Naive thymus-derived CD4-positive, alpha-beta T cell (primary cell): Measurements from ENCODE around the gene FBXO2. TPM values are rescaled to one million over a fixed set of nuclear protein-coding genes. Genes with fewer than 3 reads are reported as not detected.

Experiments used
- ATAC-seq: fragments of 150-1000 bp; cut with Tn5 transposase; 2 replicates; pipeline ENCODE4 v1.10.0; 2021; ENCODE audit warnings: mild to moderate bottlenecking, moderate library complexity
- CTCF ChIA-PET: fragments of 350-600 bp; sonication (Branson Sonifier 250); formaldehyde crosslinking; loops from one replicate; lab custom pipeline; 2021; ENCODE audit warnings: antibody characterized with exemption; lab: Charles Lee
- POLR2A ChIA-PET: fragments of 350-600 bp; sonication (Branson Sonifier 250); formaldehyde crosslinking; loops from one replicate; lab custom pipeline; 2021; ENCODE audit warnings: antibody characterized with exemption, inconsistent platforms; lab: Charles Lee
- DNase-seq, 9 donors: peaks; one replicate each; pipeline versions ENCODE4 v3.0.0 to v3.0.0-alpha.2; 2020 to 2022; ENCODE audit warnings: mixed read lengths in 1 of 9
- H3K27ac ChIP-seq: one replicate; pipeline ENCODE4 v1.7.0; 2013; ENCODE audit warnings: mild to moderate bottlenecking, low read depth, low read length, moderate library complexity
- H3K27me3 ChIP-seq, 2 donors: one replicate each; pipeline ENCODE4 v1.7.0; 2013; ENCODE audit warnings: low read length in 2 of 2, mild to moderate bottlenecking in 2 of 2, moderate library complexity in 2 of 2; ENCODE audit not compliant: control insufficient read depth in 2 of 2, insufficient read depth in 2 of 2
- H3K36me3 ChIP-seq, 3 experiments: 1 replicate in 2 of 3; 2 replicates in 1 of 3; pipeline ENCODE4 v1.7.0; 2013; ENCODE audit warnings: low read length in 3 of 3, mild to moderate bottlenecking in 3 of 3, moderate library complexity in 1 of 3; ENCODE audit not compliant: insufficient read depth in 3 of 3, control insufficient read depth in 2 of 3
- H3K4me1 ChIP-seq, 2 donors: one replicate each; pipeline ENCODE4 v1.7.0; 2013; ENCODE audit warnings: low read length in 2 of 2, mild to moderate bottlenecking in 2 of 2, moderate library complexity in 1 of 2; ENCODE audit not compliant: control insufficient read depth in 2 of 2, insufficient read depth in 2 of 2
- H3K4me3 ChIP-seq: 2 replicates; pipeline ENCODE4 v1.7.0; 2013; ENCODE audit warnings: mild to moderate bottlenecking, low read length
- H3K9me3 ChIP-seq, 3 experiments: 1 replicate in 2 of 3; 2 replicates in 1 of 3; pipeline ENCODE4 v1.7.0; 2013; ENCODE audit warnings: low read length in 3 of 3; ENCODE audit not compliant: control insufficient read depth in 2 of 3
- H3K27ac Mint-ChIP-seq, 9 donors: one replicate each; pipeline ENCODE4 v1.8.0; 2020 to 2022; ENCODE audit warnings: mixed read lengths in 9 of 9, mild to moderate bottlenecking in 8 of 9, moderate library complexity in 5 of 9, inconsistent platforms in 2 of 9
- H3K27me3 Mint-ChIP-seq, 5 donors: one replicate each; pipeline ENCODE4 v1.8.0; 2021 to 2022; ENCODE audit warnings: mixed read lengths in 5 of 5, mild to moderate bottlenecking in 1 of 5
- H3K36me3 Mint-ChIP-seq, 5 donors: one replicate each; pipeline ENCODE4 v1.8.0; 2020 to 2022; ENCODE audit warnings: mixed read lengths in 5 of 5, mild to moderate bottlenecking in 3 of 5, inconsistent platforms in 1 of 5
- H3K4me1 Mint-ChIP-seq, 7 donors: one replicate each; pipeline ENCODE4 v1.8.0; 2020 to 2022; ENCODE audit warnings: mixed read lengths in 7 of 7, mild to moderate bottlenecking in 3 of 7, inconsistent platforms in 1 of 7
- H3K4me3 Mint-ChIP-seq, 10 donors: one replicate each; pipeline ENCODE4 v1.8.0; 2020 to 2022; ENCODE audit warnings: mild to moderate bottlenecking in 10 of 10, mixed read lengths in 10 of 10, moderate library complexity in 6 of 10, inconsistent platforms in 2 of 10
- H3K9me3 Mint-ChIP-seq, 11 donors: one replicate each; pipeline ENCODE4 v1.8.0; 2020 to 2022; ENCODE audit warnings: mixed read lengths in 11 of 11, mild to moderate bottlenecking in 4 of 11, inconsistent platforms in 1 of 11, moderate library complexity in 1 of 11
- intact Hi-C, 2 donors: fragments of 100-400 bp; cut with micrococcal nuclease; formaldehyde crosslinking; loops; one replicate each; pipeline ENCODE4 v1.15.1; 2023
- polyA plus RNA-seq, 2 donors: library from polyadenylated mRNA; unstranded; fragments of 300-500 nt; fragmentation: Illumina TruSeq; gene quantifications; one replicate each; pipeline ENCODE4 v1.2.3, GENCODE V29; 2021
- total RNA-seq, 6 experiments: library from RNA in 5 of 6; stranded (reverse) in 5 of 6; gene quantifications; 1 replicate in 5 of 6; 2 replicates in 1 of 6; pipeline ENCODE4 v1.2.3 and lab custom pipeline; 2021 to 2026

The FBXO2 gene
- total and polyA plus RNA-seq, 7 experiments from 2014 or later, result 0.97 to 7.8 (median 3.8) TPM

GRCh38 chr1:11600836-11601235 lies 53.4 kb downstream of the FBXO2 start:
- DNase-seq (no peak), ATAC-seq (no peak)
- H3K27ac Mint-ChIP-seq, result no peak overlapping the region
- no peaks in the 10 kb centered on the region for H3K36me3 Mint-ChIP-seq
- H3K27ac ChIP-seq, result no peak overlapping the region
- H3K4me3 Mint-ChIP-seq, result no peak overlapping the region
- H3K9me3 ChIP-seq, result no peaks in the 10 kb centered on the region
- H3K4me1 ChIP-seq, result no peaks in the 10 kb centered on the region
- H3K27me3 Mint-ChIP-seq, result peaks cover 0 to 15% (median 4%) of the 10 kb centered on the region in 5 donors
- CTCF ChIA-PET, result interaction anchor here (0.6 kb wide), 1 partner anchor 442 kb away, joined by 3 read pairs; no protein-coding TSS in a partner anchor
- H3K4me1 Mint-ChIP-seq, result peaks cover 0 to 3% (median 0%) of the 10 kb centered on the region in 7 donors
- H3K4me3 ChIP-seq, result no peak overlapping the region
- H3K27me3 ChIP-seq, result no peaks in the 10 kb centered on the region
- H3K9me3 Mint-ChIP-seq, result peaks cover 0 to 3% (median 0%) of the 10 kb centered on the region in 11 donors
- no peaks in the 10 kb centered on the region for H3K36me3 ChIP-seq
- intact Hi-C loops, result no loop called here
- POLR2A ChIA-PET, result no interaction called here

- Mint-ChIP-seq H3K4me3 (no peak overlapping the region), H3K36me3 (no peaks in the 10 kb centered on the region), H3K27ac (no peak overlapping the region), H3K4me1 (peaks cover 0 to 3% (median 0%) of the 10 kb centered on the region in 7 donors), H3K27me3 (peaks cover 0 to 21% (median 8%) of the 10 kb centered on the region in 5 donors), H3K9me3 (peaks cover 0 to 2% (median 0%) of the 10 kb centered on the region in 11 donors)
- H3K4me1 ChIP-seq, result no peaks in the 10 kb centered on the region
- no peaks in the 10 kb centered on the region for H3K36me3 ChIP-seq
- ChIA-PET POLR2A (no interaction called here), CTCF (no interaction called here)
- no peaks in the 10 kb centered on the region for H3K27me3 ChIP-seq
- no peak overlapping the region for H3K4me3 ChIP-seq
- intact Hi-C loops, result no loop called here
- DNase-seq, result no peak
- no peak overlapping the region for H3K27ac ChIP-seq
- no peaks in the 10 kb centered on the region for H3K9me3 ChIP-seq
- no peak for ATAC-seq
These were observed 54.2 kb downstream of the FBXO2 start for GRCh38 chr1:11599891-11600576.

GRCh38 chr1:11598461-11598860 lies 55.8 kb downstream of the FBXO2 start:
- CTCF ChIA-PET, result no interaction called here
- H3K27me3 ChIP-seq, result no peaks in the 10 kb centered on the region
- H3K9me3 Mint-ChIP-seq, result peaks cover 0 to 2% (median 0%) of the 10 kb centered on the region in 11 donors

More at GRCh38 chr1:11598461-11598860, 55.8 kb downstream of the FBXO2 start:
- no peaks in the 10 kb centered on the region for H3K4me1 ChIP-seq
- Mint-ChIP-seq H3K27ac (no peak overlapping the region), H3K4me3 (no peak overlapping the region), H3K4me1 (peaks cover 0 to 3% (median 0%) of the 10 kb centered on the region in 7 donors), H3K36me3 (no peaks in the 10 kb centered on the region), H3K27me3 (peaks cover 6 to 24% (median 14%) of the 10 kb centered on the region in 5 donors)
- POLR2A ChIA-PET, result no interaction called here
- H3K4me3 ChIP-seq, result no peak overlapping the region
- H3K27ac ChIP-seq, result no peak overlapping the region
- no peak for DNase-seq
- H3K36me3 ChIP-seq, result no peaks in the 10 kb centered on the region
- no peaks in the 10 kb centered on the region for H3K9me3 ChIP-seq
- intact Hi-C loops, result no loop called here
- no peak for ATAC-seq

Other genes starting within 250 kb of the FBXO2 start
- under 1 TPM; 0.14 to 0.95 (median 0.24) TPM for gene DISP3, start 175.3 kb downstream of the FBXO2 start, total RNA-seq
- gene DISP3, start 175.3 kb downstream of the FBXO2 start, polyA plus RNA-seq, result under 1 TPM; 0.46 to 0.53 TPM
- gene FBXO44, start 448 bp upstream of the FBXO2 start, total RNA-seq, result 10 to 100 TPM; 35.2 to 67.1 (median 44.8) TPM
- 10 to 100 TPM; 11.3 to 14.3 TPM for gene FBXO44, start 448 bp upstream of the FBXO2 start, polyA plus RNA-seq
- 10 to 100 TPM in 1 of 5 experiments, 1 to 10 TPM in 4; 3.2 to 31.0 (median 4.1) TPM for gene FBXO6, start 9.8 kb upstream of the FBXO2 start, total RNA-seq
- gene FBXO6, start 9.8 kb upstream of the FBXO2 start, polyA plus RNA-seq, result 1 to 10 TPM; 7.8 to 8.9 TPM
- gene MAD2L2, start 26.7 kb upstream of the FBXO2 start, total RNA-seq, result 10 to 100 TPM; 17.1 to 53.3 (median 27.2) TPM
- 10 to 100 TPM; 38.0 to 53.0 TPM for gene MAD2L2, start 26.7 kb upstream of the FBXO2 start, polyA plus RNA-seq
- gene DRAXIN, start 37.3 kb upstream of the FBXO2 start, total RNA-seq, result 1 to 10 TPM in 1 of 5 experiments, under 1 TPM in 4; 0.07 to 1.6 (median 0.21) TPM
- under 1 TPM; 0.03 to 0.09 TPM for gene DRAXIN, start 37.3 kb upstream of the FBXO2 start, polyA plus RNA-seq
- 10 to 100 TPM; 28.2 to 82.5 (median 32.7) TPM for gene AGTRAP, start 81.7 kb upstream of the FBXO2 start, total RNA-seq
- 100 to 1,000 TPM in 1 of 2 donors, 10 to 100 TPM in 1; 96.9 to 108 TPM for gene AGTRAP, start 81.7 kb upstream of the FBXO2 start, polyA plus RNA-seq
- gene C1orf167, start 107.8 kb upstream of the FBXO2 start, total RNA-seq, result under 1 TPM in 1 of 5 experiments, not detected in 4; 0.13 TPM
- under 1 TPM in 1 of 2 donors, not detected in 1; 0.45 TPM for gene C1orf167, start 107.8 kb upstream of the FBXO2 start, polyA plus RNA-seq
- gene MTHFR, start 151.5 kb upstream of the FBXO2 start, total RNA-seq, result 10 to 100 TPM; 31.0 to 64.4 (median 55.2) TPM
- 10 to 100 TPM; 10.0 to 10.5 TPM for gene MTHFR, start 151.5 kb upstream of the FBXO2 start, polyA plus RNA-seq
- 10 to 100 TPM; 13.3 to 23.0 (median 20.9) TPM for gene CLCN6, start 151.8 kb upstream of the FBXO2 start, total RNA-seq
- 1 to 10 TPM; 3.4 to 3.6 TPM for gene CLCN6, start 151.8 kb upstream of the FBXO2 start, polyA plus RNA-seq
- not detected for gene NPPA, start 193.4 kb upstream of the FBXO2 start, total RNA-seq
- not detected for gene NPPA, start 193.4 kb upstream of the FBXO2 start, polyA plus RNA-seq
- gene NPPB, start 204.5 kb upstream of the FBXO2 start, total RNA-seq, result not detected
- gene NPPB, start 204.5 kb upstream of the FBXO2 start, polyA plus RNA-seq, result not detected